ENCODE results near the gene CSPG4.
A peak's percentile ranks its signal among the peaks of the same experiment; 100 is the strongest.

Gene CSPG4

DNA sequence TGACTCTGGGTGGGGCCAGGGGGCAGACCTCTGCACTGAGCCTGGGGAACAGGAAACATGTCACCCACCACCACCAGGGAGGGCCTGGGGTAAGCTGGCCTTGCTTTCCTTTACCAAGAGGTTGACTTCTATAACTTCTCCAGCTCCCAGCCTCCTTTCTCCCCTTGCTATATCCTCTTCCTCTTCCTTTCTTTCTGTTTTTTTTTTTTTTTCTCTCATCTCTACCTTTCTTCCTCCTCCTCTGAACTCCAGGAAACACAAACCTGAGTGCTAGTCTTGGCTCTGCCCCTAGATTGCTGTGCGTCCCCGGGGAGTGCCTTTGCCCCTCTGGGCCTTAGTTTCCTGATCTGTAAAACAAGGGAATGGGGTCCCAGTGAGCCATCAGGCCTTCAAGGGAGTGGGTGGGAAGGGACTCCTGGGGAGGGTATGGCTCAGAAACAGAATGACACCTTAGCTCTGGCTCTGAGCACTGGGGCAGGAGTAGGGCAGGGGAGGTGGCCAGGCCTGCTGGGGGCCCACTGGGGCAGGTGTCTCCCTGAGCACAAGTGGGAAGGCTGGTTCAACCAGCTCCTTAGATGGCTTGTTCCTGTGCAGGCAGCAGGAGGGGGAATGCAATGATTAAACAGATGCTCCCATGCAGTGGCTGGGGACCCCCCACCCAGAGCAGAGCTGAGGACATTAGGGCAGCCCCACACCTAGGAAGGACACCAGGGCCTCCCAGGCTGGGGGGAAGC lies 60.7 kb downstream of the CSPG4 start:
- TF ChIP-seq, protein P1, sequence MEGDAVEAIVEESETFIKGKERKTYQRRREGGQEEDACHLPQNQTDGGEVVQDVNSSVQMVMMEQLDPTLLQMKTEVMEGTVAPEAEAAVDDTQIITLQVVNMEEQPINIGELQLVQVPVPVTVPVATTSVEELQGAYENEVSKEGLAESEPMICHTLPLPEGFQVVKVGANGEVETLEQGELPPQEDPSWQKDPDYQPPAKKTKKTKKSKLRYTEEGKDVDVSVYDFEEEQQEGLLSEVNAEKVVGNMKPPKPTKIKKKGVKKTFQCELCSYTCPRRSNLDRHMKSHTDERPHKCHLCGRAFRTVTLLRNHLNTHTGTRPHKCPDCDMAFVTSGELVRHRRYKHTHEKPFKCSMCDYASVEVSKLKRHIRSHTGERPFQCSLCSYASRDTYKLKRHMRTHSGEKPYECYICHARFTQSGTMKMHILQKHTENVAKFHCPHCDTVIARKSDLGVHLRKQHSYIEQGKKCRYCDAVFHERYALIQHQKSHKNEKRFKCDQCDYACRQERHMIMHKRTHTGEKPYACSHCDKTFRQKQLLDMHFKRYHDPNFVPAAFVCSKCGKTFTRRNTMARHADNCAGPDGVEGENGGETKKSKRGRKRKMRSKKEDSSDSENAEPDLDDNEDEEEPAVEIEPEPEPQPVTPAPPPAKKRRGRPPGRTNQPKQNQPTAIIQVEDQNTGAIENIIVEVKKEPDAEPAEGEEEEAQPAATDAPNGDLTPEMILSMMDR (IDR thresholded peaks at IDR 0.05; ENCODE audit: borderline replicate concordance, extremely low read depth, low read length, poor library complexity, severe bottlenecking) = no peak
- no peak for TF ChIP-seq EZH2 (IDR thresholded peaks at IDR 0.05; ENCODE audit: borderline replicate concordance, low read depth, low read length, severe bottlenecking)
- 0 out of 3 replicates have a peak, but pooled peaks have one; percentile 13 for ATAC-seq (ENCODE audit: insufficient read depth, low read depth)
- Histone ChIP-seq H2AFZ (ENCODE audit: low read depth, low read length) (no peak overlapping the region), H3K27me3 (ENCODE audit: insufficient read depth, low read length, poor library complexity) (peaks cover under 1% of the 10 kb centered on the region), H3K36me3 (ENCODE audit: insufficient read depth, low read length) (no peaks in the 10 kb centered on the region), H3K4me1 (ENCODE audit: insufficient read depth, low read length) (peaks cover 9% of the 10 kb centered on the region), H3K9me3 (ENCODE audit: insufficient read depth, low read length, severe bottlenecking) (no peaks in the 10 kb centered on the region), H3K4me3 (ENCODE audit: low read depth in 1 of 2, low read length in 2 of 2) (no peak overlapping the region), H3K79me2 (ENCODE audit: insufficient read depth, low read length) (no peaks in the 10 kb centered on the region), H3K9ac (ENCODE audit: low read depth, low read length) (no peak overlapping the region), H3K4me2 (ENCODE audit: insufficient read depth, low read length) (no peak overlapping the region), H4K20me1 (ENCODE audit: insufficient read depth, low read length) (no peaks in the 10 kb centered on the region), H3K27ac (ENCODE audit: low read length) (no peak overlapping the region)
- peak; percentile 20 for DNase-seq

DNA sequence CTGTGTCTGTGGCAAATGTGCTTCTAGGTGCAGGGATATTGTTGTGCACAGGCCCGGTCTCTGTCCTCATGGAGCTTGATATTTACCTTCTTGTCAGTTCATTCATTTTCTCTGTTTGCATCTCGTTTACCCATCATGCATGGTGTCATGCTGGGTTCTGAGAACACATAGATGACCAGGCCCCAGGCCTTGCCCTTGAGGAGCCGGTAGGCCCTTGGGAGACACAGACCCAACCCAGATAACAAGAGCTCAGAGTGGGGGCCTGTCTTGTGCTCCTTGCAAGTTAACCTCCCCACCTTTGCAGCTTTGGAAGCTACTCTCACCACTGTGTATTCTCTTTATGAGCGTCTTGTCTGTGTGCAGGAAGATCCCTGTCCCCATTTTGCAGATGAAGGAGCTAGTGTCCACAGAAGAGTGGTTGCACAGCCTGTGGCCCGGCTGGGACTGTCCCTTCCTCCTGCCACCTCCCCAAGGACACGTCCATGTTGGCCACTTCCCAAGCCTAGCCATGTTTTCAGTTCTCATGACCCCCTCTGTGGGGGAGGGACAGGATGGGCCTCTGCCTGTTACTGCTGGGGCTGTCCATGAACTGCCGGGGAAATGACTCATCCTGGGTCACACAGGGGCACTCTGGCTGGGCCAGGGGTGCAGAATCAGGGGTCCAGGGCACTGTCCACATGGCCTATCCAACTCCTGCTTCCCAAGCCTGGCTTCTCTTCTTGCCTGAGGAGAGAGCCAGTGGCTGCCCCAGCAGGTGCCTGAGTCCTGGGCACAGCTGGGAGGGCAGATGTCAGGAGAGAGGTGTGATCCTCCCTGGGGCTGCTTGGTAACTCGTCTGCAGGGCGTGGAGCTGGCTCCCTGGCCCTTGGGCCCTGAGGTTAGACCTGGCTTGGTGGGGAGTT lies 61.5 kb downstream of the CSPG4 start:
- no peak overlapping the region for H3K4me2 ChIP-seq (ENCODE audit: insufficient read depth, low read length)
- H3K79me2 ChIP-seq (ENCODE audit: insufficient read depth, low read length) = no peaks in the 10 kb centered on the region
- DNase-seq = no peak
- H3K27me3 ChIP-seq (ENCODE audit: insufficient read depth, low read length, poor library complexity) = peaks cover 8% of the 10 kb centered on the region
- no peak overlapping the region for H2AFZ ChIP-seq (ENCODE audit: low read depth, low read length)
- no peak for ATAC-seq (ENCODE audit: insufficient read depth, low read depth)
- H3K27ac ChIP-seq (ENCODE audit: low read length) = no peak overlapping the region
- no peaks in the 10 kb centered on the region for H3K36me3 ChIP-seq (ENCODE audit: insufficient read depth, low read length)
- peaks cover 16% of the 10 kb centered on the region for H3K4me1 ChIP-seq (ENCODE audit: insufficient read depth, low read length)
- H3K4me3 ChIP-seq (ENCODE audit: low read depth in 1 of 2, low read length in 2 of 2) = no peak overlapping the region
- TF ChIP-seq, protein P1 (IDR thresholded peaks at IDR 0.05; ENCODE audit: borderline replicate concordance, extremely low read depth, low read length, poor library complexity, severe bottlenecking) = no peak
- no peak for TF ChIP-seq EZH2 (IDR thresholded peaks at IDR 0.05; ENCODE audit: borderline replicate concordance, low read depth, low read length, severe bottlenecking)
- H4K20me1 ChIP-seq (ENCODE audit: insufficient read depth, low read length) = no peaks in the 10 kb centered on the region
- H3K9ac ChIP-seq (ENCODE audit: low read depth, low read length) = no peak overlapping the region
- no peaks in the 10 kb centered on the region for H3K9me3 ChIP-seq (ENCODE audit: insufficient read depth, low read length, severe bottlenecking)

DNA sequence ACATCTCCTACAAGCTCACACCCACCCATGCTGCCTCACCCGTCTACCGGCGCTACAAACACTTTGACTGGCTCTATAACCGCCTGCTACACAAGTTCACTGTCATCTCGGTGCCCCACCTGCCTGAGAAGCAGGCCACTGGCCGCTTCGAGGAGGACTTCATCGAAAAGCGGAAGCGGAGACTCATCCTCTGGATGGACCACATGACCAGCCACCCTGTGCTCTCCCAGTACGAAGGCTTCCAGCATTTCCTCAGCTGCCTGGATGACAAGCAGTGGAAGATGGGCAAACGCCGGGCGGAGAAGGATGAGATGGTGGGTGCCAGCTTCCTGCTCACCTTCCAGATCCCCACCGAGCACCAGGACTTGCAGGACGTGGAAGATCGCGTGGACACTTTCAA lies 62.8 kb downstream of the CSPG4 start:
- Histone ChIP-seq H3K27me3 (ENCODE audit: insufficient read depth, low read length, poor library complexity) (peaks cover 11% of the 10 kb centered on the region), H4K20me1 (ENCODE audit: insufficient read depth, low read length) (no peaks in the 10 kb centered on the region), H3K4me3 (ENCODE audit: low read depth in 1 of 2, low read length in 2 of 2) (no peak overlapping the region), H3K9ac (ENCODE audit: low read depth, low read length) (no peak overlapping the region), H3K4me1 (ENCODE audit: insufficient read depth, low read length) (peaks cover 16% of the 10 kb centered on the region), H3K4me2 (ENCODE audit: insufficient read depth, low read length) (no peak overlapping the region), H2AFZ (ENCODE audit: low read depth, low read length) (no peak overlapping the region), H3K9me3 (ENCODE audit: insufficient read depth, low read length, severe bottlenecking) (no peaks in the 10 kb centered on the region), H3K79me2 (ENCODE audit: insufficient read depth, low read length) (no peaks in the 10 kb centered on the region), H3K27ac (ENCODE audit: low read length) (no peak overlapping the region), H3K36me3 (ENCODE audit: insufficient read depth, low read length) (no peaks in the 10 kb centered on the region)
- DNase-seq (no peak), ATAC-seq (ENCODE audit: insufficient read depth, low read depth) (no peak)
- TF ChIP-seq, protein P1 (IDR thresholded peaks at IDR 0.05; ENCODE audit: borderline replicate concordance, extremely low read depth, low read length, poor library complexity, severe bottlenecking) = no peak
- no peak for TF ChIP-seq EZH2 (IDR thresholded peaks at IDR 0.05; ENCODE audit: borderline replicate concordance, low read depth, low read length, severe bottlenecking)

Data from DND-41 (cell line).